ENCODE results near the gene FILIP1L. TPM values are rescaled to one million over a fixed set of nuclear protein-coding genes. Genes with fewer than 3 reads are reported as not detected.

The FILIP1L gene
- total and polyA plus RNA-seq, 2 of the 13 experiments (the other 11 are each of a cell fraction or from before 2014, with no cell fraction given): 8.1 to 187 TPM

DNA sequence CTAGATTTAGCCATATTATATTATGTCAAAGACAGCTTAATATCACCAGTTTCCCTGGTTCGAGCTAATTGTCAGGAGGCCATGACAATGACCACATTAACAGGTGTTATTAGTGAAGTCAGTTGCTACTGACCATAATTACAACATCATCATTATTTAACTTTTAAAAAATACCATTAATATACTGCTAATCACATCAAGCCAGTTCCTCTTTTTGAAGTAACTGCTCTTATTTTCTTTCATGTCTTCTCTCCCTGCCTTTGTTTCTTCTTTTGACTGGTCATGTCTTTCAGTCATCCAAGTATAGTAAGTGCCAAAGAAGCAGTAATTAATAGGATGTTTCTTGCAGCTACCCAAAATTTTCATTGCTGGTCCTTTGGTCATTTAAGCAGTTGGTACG, 235.0 kb downstream of the FILIP1L start (continued):
- TF ChIP-seq ZIK1 (CRISPR knock-in tag; IDR thresholded peaks at IDR 0.05; ENCODE audit: borderline replicate concordance, low read depth) (no peak), EEA1 (CRISPR knock-in tag; IDR thresholded peaks at IDR 0.05; ENCODE audit: borderline replicate concordance) (no peak)
- TF ChIP-seq, protein P1, sequence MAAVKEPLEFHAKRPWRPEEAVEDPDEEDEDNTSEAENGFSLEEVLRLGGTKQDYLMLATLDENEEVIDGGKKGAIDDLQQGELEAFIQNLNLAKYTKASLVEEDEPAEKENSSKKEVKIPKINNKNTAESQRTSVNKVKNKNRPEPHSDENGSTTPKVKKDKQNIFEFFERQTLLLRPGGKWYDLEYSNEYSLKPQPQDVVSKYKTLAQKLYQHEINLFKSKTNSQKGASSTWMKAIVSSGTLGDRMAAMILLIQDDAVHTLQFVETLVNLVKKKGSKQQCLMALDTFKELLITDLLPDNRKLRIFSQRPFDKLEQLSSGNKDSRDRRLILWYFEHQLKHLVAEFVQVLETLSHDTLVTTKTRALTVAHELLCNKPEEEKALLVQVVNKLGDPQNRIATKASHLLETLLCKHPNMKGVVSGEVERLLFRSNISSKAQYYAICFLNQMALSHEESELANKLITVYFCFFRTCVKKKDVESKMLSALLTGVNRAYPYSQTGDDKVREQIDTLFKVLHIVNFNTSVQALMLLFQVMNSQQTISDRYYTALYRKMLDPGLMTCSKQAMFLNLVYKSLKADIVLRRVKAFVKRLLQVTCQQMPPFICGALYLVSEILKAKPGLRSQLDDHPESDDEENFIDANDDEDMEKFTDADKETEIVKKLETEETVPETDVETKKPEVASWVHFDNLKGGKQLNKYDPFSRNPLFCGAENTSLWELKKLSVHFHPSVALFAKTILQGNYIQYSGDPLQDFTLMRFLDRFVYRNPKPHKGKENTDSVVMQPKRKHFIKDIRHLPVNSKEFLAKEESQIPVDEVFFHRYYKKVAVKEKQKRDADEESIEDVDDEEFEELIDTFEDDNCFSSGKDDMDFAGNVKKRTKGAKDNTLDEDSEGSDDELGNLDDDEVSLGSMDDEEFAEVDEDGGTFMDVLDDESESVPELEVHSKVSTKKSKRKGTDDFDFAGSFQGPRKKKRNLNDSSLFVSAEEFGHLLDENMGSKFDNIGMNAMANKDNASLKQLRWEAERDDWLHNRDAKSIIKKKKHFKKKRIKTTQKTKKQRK (IDR thresholded peaks at IDR 0.05; ENCODE audit: low read length): no peak
- TF ChIP-seq, protein P2, sequence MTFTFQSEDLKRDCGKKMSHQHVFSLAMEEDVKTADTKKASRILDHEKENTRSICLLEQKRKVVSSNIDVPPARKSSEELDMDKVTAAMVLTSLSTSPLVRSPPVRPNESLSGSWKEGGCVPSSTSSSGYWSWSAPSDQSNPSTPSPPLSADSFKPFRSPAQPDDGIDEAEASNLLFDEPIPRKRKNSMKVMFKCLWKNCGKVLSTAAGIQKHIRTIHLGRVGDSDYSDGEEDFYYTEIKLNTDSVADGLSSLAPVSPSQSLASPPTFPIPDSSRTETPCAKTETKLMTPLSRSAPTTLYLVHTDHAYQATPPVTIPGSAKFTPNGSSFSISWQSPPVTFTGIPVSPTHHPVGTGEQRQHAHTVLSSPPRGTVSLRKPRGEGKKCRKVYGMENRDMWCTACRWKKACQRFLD (CRISPR knock-in tag; IDR thresholded peaks at IDR 0.05; ENCODE audit: borderline replicate concordance): no peak

DNA sequence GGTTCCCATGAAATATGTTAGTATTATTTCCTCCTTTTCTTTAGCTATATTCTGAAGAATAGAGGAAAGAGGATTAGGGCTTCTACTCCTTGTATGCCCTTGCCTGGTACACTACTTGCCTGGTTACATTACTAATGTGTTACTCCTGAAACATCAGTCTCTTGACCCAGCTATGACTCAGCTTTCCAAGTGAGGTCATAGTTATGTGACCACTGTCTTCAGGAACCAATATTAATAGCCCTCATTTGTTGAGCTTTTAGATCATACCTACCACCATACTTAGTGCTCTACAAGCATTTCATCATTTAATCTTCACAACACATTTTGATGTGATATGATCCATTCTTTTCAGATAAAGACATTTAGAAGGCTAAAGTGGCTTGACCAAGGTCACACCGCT, 236.3 kb downstream of the FILIP1L start:
- in situ Hi-C loops (cut with HindIII; ENCODE audit: extremely low pct_ligation_motif_present, low pct_unique_long_range_greater_than_20kb) (loop anchor here (10.0 kb wide), 1 partner anchor 167 kb away; no protein-coding TSS in a partner anchor), intact Hi-C loops (cut with micrococcal nuclease; ENCODE audit: unreplicated experiment) (loop anchor here (5.0 kb wide), 1 partner anchor 184 kb away; no protein-coding TSS in a partner anchor)
- peak overlapping the region; percentile 92; the same call in 1 of the 2 replicates for H3K4me2 ChIP-seq (ENCODE audit: low read depth, low read length)
- H3K27ac ChIP-seq (ENCODE audit: extremely low read length, insufficient read depth, low read length): no peak overlapping the region
- no peak for ATAC-seq
- peaks cover 38% of the 10 kb centered on the region for H3K79me2 ChIP-seq (ENCODE audit: insufficient read depth, low read length)
- no peak for FAIRE-seq
- H3K4me1 ChIP-seq (ENCODE audit: insufficient read depth, low read length): peaks cover 45% of the 10 kb centered on the region
- no peak overlapping the region for H3K4me3 ChIP-seq (replicated peaks in 1 of 3; ENCODE audit: insufficient read depth in 1 of 3, low read depth in 2 of 3, low read length in 3 of 3)
- DNase-seq (ENCODE audit: low spot score): peak; percentile 67
- H3K27me3 ChIP-seq (ENCODE audit: control insufficient read depth in 1 of 2, insufficient read depth in 2 of 2, low read length in 2 of 2): no peaks in the 10 kb centered on the region; a peak in 1 of 5 replicates
- no peaks in the 10 kb centered on the region for H3K9me3 ChIP-seq (ENCODE audit: low read length)
- ChIA-PET CTCF (ENCODE audit: low intra/inter-chr PET ratio, low total read pairs) (no interaction called here), POLR2A (interaction anchor here (0.5 to 3.6 kb wide), 9 partner anchors 17 to 1743 kb away, joined by 3 to 18 read pairs (median 4); partner anchors contain the start of gene TBC1D23)
- WGBS (ENCODE audit: low lambda C conversion rate): 100% methylated on average over 1 of the region's 1 CpG
- H3K9ac ChIP-seq (ENCODE audit: insufficient read depth, low read depth, low read length): no peak overlapping the region
- peaks cover 6% of the 10 kb centered on the region for H4K20me1 ChIP-seq (ENCODE audit: insufficient read depth, low read length)
- H3K36me3 ChIP-seq (replicated peaks in 1 of 2; ENCODE audit: control insufficient read depth in 1 of 2, insufficient read depth in 2 of 2, low read length in 2 of 2): no peaks in the 10 kb centered on the region
- no peak overlapping the region for H2AFZ ChIP-seq (ENCODE audit: low read length)
- no TSS peak for BruUV-seq (replicated peaks)
- no peak for TF ChIP-seq ZNF234 (CRISPR knock-in tag; conservative IDR thresholded peaks at IDR 0.05)
- TF ChIP-seq ZNF83 (CRISPR knock-in tag; IDR thresholded peaks at IDR 0.05; ENCODE audit: borderline replicate concordance): no peak
- TF ChIP-seq, protein P3, sequence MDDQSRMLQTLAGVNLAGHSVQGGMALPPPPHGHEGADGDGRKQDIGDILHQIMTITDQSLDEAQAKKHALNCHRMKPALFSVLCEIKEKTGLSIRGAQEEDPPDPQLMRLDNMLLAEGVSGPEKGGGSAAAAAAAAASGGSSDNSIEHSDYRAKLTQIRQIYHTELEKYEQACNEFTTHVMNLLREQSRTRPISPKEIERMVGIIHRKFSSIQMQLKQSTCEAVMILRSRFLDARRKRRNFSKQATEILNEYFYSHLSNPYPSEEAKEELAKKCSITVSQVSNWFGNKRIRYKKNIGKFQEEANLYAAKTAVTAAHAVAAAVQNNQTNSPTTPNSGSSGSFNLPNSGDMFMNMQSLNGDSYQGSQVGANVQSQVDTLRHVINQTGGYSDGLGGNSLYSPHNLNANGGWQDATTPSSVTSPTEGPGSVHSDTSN (CRISPR knock-in tag; IDR thresholded peaks at IDR 0.05; ENCODE audit: borderline replicate concordance): no peak
- TF ChIP-seq IKZF4 (CRISPR knock-in tag; IDR thresholded peaks at IDR 0.05; ENCODE audit: borderline replicate concordance, low read depth, not compliant biosample characterization): no peak
- TF ChIP-seq, protein P4, sequence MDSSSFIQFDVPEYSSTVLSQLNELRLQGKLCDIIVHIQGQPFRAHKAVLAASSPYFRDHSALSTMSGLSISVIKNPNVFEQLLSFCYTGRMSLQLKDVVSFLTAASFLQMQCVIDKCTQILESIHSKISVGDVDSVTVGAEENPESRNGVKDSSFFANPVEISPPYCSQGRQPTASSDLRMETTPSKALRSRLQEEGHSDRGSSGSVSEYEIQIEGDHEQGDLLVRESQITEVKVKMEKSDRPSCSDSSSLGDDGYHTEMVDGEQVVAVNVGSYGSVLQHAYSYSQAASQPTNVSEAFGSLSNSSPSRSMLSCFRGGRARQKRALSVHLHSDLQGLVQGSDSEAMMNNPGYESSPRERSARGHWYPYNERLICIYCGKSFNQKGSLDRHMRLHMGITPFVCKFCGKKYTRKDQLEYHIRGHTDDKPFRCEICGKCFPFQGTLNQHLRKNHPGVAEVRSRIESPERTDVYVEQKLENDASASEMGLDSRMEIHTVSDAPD (CRISPR knock-in tag; IDR thresholded peaks at IDR 0.05): no peak
- TF ChIP-seq, protein P5, sequence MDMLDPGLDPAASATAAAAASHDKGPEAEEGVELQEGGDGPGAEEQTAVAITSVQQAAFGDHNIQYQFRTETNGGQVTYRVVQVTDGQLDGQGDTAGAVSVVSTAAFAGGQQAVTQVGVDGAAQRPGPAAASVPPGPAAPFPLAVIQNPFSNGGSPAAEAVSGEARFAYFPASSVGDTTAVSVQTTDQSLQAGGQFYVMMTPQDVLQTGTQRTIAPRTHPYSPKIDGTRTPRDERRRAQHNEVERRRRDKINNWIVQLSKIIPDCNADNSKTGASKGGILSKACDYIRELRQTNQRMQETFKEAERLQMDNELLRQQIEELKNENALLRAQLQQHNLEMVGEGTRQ (IDR thresholded peaks at IDR 0.05; ENCODE audit: low read depth, low read length): no peak
- TF ChIP-seq, protein P5 (CRISPR knock-in tag; IDR thresholded peaks at IDR 0.05; ENCODE audit: borderline replicate concordance): no peak
- TF ChIP-seq PAWR (CRISPR knock-in tag; IDR thresholded peaks at IDR 0.05; ENCODE audit: borderline replicate concordance): no peak

Data from HepG2 (cell line).